Activated CD4-positive, CD25-positive, alpha-beta regulatory T cell (primary cell): ENCODE data around the gene CTSD.

ENCODE experiments used
- DNase-seq, 4 experiments: peaks; one replicate each; lab custom pipeline; 2025; lab: John Stamatoyannopoulos, UW

The CTSD gene

GRCh38 chr11:1755692-1756561 lies 7.8 kb downstream of the CTSD start:
- no peak for DNase-seq

GRCh38 chr11:1755344-1755691 lies 8.4 kb downstream of the CTSD start:
- no peak for DNase-seq

DNA sequence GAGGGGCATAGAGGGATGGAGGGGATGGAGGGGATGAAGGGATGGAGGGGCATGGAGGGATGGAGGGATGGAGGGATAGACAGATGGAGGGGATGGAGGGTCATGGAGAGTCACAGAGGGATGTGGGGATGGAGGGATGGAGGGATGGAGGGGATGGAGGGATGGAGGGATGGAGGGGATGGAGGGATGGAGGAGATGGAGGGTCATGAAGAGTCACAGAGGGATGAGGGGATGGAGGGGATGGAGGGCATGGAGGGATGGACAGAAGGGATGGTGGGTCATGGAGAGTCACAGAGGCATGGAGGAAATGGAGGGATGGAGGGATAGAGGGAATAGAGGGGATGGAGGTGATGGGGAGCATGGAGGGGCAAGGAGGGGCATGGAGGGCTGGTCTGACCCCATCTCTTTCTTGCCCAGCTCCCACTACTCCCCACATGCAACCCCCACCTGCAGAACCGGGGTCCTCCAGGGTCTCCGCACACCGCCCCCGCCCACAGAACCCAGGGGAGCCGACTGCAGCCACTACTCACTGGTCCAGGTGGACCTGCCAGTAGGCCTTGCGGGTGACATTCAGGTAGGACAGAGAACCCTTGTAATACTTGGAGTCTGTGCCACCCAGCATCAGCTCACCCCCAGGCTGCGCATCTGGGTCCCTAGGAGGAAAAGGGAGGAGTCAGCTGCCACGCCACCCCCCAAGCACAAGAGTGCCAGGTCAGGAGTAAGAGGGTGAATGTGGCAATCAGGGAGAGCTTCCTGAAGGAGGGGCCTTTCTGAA lies 9.2 kb downstream of the CTSD start:
- DNase-seq: no peak

- DNase-seq: no peak
Observed at GRCh38 chr11:1753929-1754305, 9.8 kb downstream of the CTSD start.

DNA sequence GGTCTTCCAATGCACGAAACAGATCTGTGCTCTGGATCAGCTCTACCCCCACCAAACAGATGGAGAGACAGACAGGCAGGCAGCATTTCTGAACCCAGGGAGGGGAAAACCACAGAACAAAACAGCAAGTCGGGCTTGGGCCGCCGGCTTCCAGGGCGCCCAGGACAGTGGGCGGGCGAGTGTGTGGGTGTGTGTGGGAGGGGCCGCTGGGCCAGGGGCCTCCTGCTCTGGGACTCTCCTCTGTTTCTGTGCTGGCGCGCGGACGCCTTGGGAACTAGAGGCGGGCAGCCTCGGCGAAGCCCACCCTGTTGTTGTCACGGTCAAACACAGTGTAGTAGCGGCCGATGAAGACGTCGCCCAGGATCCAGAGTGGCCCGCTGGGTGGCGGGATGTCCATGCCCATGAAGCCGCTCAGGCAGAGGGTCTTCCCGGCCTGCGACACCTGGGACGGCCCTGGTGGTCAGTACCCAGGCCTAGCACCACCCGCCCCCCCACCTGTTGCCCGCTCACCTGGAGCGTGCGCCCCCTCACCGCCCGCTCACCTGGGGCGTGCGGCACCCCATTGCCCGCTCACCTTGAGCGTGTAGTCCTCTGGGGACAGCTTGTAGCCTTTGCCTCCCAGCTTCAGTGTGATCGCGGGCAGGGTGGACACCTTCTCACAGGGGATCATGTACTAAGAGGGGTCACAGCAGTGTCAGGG lies 10.3 kb downstream of the CTSD start:
- DNase-seq: no peak

- no peak for DNase-seq
Observed at GRCh38 chr11:1752907-1753228, 10.9 kb downstream of the CTSD start.

- no peak for DNase-seq
Observed at GRCh38 chr11:1751999-1752906, 11.5 kb downstream of the CTSD start.

DNA sequence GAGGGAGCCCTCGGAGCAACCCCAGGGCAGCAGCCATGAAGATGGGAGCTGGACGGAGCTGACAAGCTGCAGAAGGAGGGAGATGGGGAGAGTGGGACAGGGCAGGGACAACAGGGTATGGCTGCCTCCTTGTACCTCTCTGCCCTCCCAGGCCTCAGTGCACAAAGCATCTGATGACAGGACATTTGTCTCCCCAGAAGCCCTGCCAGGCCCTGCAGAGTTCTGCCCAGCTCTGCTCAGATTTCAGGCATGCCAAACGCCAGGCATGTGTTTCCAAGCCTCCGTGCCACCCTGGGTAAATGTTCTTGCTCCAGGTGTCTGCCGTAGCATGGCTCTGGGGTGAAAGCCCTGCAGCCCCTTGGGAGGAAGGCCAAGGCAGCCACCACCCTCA lies 12.2 kb downstream of the CTSD start:
- DNase-seq: no peak

- no peak for DNase-seq
Observed at GRCh38 chr11:1750840-1751530, 12.7 kb downstream of the CTSD start.

- DNase-seq: no peak
Observed at GRCh38 chr11:1750481-1750839, 13.3 kb downstream of the CTSD start, which contains the start of gene IFITM10. TSS of gene IFITM10 (minus strand) at chr11:1750595. CDS start at chr11:1750442, 153 bp downstream.

DNA sequence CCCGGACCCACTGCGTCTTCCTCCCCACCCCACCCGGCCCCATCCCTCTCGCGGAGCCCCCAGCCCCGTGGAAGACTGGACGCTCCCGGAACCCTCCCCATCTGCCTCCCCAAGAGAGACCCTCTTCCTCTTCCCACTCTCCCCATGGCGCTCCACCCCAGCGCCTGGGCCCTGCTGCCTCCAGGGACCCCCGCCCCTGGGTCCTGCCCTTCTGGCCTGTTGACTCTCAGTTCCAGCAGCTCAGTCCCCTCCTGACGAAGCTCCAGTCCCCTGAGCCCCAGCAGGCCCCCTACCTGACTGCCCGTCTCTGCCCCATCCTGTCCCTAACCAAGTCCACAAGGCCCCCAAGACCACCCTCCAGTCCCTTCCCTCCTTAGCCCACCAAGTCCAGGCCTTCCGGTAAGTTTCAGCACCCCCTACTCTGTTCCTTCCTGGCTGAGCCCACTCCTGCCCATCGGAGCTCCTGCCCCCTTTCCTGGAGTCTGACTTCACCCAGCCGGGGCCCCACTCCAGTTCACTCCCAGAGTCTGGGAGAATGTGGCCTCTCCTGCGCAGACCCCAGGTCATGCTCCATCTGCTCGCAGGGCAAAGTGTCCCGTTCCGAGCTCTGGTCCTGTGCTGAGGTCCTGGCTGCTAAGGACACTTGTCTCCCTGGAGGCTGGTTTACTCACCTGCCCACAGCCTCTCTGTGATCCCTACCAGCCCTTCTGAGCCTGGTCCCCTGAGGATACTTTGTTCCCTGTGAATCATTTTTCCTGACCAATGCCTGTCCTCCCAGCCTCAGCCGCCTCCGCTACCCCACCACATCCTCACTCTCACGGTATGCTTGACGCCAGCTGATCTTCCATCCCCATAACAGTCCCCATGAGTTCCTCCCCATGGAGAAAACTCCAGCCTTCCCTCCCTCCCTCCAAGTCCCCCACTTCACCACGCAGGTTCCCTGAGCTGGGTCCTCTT lies 14.1 kb downstream of the CTSD start:
- DNase-seq: no peak

DNA sequence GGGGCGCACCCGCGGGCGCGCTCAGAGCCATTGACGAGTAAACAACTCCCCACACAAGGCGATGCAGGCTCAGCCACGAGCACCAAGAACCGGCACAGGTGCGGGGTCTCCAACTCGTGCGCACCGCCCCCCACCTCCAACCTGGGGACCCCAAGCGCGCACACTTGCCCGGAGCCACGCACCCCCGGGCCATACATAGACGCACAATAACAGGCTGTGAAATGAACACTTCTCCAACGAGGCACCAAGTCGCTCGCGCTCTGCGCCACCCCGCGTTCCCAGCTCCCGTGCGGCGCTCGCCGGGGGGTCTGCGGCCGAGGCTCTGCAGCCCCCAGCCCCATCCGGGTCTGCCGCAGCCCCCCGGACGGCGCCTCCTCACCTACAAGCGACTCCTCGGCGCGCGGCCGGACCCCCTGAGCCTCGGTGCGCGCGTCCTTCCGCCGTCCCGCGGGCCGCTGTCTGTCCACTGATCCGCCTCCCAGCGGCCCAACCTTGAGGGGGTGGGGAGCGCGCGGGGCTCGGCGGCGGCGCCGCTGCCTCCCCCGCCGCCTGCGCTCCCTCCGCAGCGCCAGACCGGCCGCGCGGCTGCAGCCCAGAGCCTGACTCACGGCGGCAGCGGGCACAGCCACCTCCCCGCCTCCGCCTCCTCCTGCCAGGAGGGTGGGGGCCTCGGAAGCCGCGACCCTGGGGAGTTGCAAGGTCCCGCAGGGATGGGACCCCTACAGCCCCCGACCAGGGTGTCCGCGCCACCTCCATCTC lies 14.9 kb downstream of the CTSD start:
- no peak for DNase-seq

DNA sequence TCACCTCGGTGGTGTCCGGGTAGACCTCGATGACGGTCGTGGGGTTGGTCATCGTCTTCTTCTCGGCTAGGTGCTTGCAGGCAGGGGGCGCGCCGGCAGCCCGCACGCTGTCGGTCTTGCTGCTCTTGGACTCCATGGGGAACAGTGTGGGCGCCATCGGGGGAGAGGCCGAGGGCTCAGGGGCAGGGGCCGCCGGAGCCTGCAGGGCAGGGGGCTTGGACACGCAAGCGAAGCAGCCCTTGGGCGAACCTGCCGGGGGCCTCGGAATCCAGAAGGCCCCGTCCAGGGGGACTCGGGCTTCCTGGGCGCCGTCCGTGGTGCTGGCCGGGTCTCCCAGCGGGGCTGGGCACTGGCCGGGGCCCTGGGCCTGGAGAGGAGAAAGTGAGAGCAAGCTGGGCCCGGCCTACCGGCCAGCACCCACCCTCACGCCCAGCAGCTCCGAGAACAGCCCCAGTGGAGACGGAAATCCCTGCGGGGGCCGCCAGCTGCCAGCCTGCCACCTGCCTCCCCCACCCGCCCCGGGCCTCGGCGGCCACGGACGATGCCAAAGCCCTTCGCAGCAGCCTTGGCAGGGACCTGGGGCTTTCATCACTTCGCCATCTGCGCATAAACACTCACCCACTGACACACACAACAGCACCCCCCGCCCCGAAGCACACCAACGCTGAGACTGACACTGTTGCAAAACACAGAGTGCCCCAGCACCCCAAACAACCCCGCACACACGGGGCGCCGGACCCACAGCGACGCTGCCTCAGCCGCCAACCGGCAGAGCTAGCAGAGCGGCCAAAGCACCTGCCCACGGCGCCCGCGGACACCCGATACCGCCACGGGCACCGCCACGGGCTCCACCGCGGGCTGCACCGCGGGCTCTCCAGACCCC lies 15.7 kb downstream of the CTSD start:
- no peak for DNase-seq

- DNase-seq: no peak
Observed at GRCh38 chr11:1746956-1747752, 16.6 kb downstream of the CTSD start.

DNA sequence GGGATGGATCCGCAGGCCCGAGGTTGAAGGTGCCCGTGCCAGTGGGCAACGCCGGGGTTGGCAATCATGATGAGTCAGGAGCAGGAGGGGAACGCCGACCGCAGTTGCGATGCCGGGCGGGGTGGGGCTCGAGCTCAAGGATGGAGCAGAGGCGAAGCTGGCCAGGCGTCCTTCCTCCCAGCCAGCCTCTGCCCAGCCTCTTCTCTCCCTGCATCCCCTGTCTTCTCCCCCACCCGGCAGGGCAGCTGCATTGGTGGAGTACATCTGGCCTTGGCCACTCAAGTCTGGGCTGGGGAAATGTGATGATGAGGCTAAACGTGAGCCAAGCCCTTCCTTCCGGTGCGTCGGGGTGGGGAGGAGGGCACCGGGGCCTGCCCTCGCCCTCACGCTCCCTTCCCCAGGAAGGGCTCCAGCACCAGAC lies 17.2 kb downstream of the CTSD start:
- DNase-seq: no peak

DNA sequence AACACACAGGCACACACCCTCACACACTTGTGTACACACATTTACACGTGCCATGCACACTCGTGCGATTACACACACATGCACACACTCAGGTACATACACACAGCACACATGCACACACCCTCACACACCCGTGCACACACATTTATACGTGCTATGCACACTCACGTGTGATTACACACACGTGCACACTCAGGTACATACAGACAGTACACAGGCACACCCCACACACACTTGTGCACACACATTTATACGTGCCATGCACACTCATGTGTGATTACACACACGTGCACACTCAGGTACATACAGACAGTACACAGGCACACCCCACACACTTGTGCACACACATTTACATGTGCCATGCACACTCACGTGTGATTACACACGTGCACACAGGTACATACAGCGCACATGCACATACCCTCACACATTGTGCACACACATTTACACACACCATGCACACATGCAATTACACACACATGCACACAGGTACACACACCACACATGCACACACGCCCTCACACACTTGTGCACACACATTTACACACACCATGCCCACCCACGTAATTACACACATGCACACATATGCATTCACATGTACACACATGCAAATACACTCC lies 17.9 kb downstream of the CTSD start:
- no peak for DNase-seq
